ENCODE measurements around the gene GALNT11. TPM values are rescaled to one million over a fixed set of nuclear protein-coding genes. Genes with fewer than 3 reads are reported as not detected.

The GALNT11 gene
- total RNA-seq, 1 donor from 2014 or later = 40.5 TPM

DNA sequence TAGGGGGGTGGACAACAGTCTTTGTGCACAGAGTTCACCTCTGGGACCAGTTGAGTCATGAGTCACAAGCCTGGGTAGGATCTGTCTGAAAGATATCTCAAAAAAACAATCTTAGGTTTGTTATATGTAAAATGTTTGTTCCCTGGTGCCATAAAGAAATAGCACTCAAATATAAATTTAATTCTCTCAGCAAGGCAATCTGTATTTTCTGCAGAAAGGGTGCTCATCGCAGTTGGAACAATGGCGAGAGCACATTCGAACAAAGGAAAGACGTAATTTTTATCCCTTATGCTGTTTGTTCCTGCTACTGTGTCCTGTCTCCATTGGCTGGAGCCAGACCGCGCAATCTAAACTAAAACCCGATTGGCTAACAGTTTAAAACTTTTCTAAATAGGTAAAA, 63.7 kb downstream of the GALNT11 start:
- intact Hi-C loops (cut with DNase I) = no loop called here
- ATAC-seq (no peak), DNase-seq (no peak)
- Histone ChIP-seq H3K27ac (no peak overlapping the region), H3K4me1 (no peaks in the 10 kb centered on the region), H3K9me3 (peaks cover 5% of the 10 kb centered on the region), H3K27me3 (no peaks in the 10 kb centered on the region), H3K4me3 (no peak overlapping the region), H3K36me3 (peaks cover under 1% of the 10 kb centered on the region)
- TF ChIP-seq, protein P1, sequence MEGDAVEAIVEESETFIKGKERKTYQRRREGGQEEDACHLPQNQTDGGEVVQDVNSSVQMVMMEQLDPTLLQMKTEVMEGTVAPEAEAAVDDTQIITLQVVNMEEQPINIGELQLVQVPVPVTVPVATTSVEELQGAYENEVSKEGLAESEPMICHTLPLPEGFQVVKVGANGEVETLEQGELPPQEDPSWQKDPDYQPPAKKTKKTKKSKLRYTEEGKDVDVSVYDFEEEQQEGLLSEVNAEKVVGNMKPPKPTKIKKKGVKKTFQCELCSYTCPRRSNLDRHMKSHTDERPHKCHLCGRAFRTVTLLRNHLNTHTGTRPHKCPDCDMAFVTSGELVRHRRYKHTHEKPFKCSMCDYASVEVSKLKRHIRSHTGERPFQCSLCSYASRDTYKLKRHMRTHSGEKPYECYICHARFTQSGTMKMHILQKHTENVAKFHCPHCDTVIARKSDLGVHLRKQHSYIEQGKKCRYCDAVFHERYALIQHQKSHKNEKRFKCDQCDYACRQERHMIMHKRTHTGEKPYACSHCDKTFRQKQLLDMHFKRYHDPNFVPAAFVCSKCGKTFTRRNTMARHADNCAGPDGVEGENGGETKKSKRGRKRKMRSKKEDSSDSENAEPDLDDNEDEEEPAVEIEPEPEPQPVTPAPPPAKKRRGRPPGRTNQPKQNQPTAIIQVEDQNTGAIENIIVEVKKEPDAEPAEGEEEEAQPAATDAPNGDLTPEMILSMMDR (IDR thresholded peaks at IDR 0.05) = no peak

DNA sequence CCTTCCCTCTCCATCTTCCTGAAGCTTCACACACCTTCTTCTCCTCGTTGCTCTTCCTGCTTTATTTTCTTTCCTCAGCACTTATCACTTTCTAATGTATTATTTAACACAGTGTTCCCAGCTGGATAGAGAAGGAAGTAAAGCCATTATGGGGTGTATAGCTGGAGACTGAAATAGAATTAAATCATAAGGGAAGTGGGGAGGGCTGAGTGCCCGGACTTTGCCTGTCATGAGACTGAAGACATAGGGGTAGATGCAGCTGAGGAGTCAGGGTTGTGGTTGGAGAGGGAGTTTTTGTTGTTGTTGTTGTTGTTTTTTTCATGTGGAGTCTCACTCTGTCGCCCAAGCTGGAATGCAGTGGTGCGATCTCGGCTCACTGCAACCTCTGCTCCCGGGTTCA, 65.3 kb downstream of the GALNT11 start:
- Histone ChIP-seq H3K36me3 (peaks cover 6% of the 10 kb centered on the region), H3K4me3 (no peak overlapping the region), H3K4me1 (no peaks in the 10 kb centered on the region), H3K27me3 (no peaks in the 10 kb centered on the region), H3K27ac (no peak overlapping the region), H3K9me3 (peaks cover 5% of the 10 kb centered on the region)
- ATAC-seq (no peak), DNase-seq (no peak)
- intact Hi-C loops (cut with DNase I) = no loop called here
- TF ChIP-seq, protein P1 (IDR thresholded peaks at IDR 0.05) = no peak

DNA sequence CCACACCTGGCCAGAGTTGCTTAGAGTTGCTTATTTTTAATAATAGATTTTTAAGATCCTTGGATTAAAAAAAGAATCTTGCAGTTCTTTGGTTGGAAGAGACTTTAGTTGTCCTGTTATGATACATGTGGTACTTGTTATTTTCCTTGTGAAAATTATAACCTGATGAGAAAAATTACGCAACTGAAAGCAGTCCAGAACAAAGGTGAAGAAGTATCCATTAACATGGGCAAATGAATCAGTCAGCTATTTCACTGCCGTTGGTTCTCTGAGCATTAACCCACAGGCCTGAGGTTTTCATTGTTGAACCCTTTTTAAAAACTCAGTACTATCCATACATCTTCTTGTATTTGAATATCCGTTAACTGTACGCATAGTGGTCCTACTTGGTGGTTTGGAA, 68.2 kb downstream of the GALNT11 start:
- Histone ChIP-seq H3K27me3 (no peaks in the 10 kb centered on the region), H3K36me3 (peaks cover 6% of the 10 kb centered on the region), H3K4me3 (no peak overlapping the region), H3K4me1 (no peaks in the 10 kb centered on the region), H3K9me3 (peaks cover 5% of the 10 kb centered on the region), H3K27ac (no peak overlapping the region)
- DNase-seq (no peak), ATAC-seq (no peak)
- TF ChIP-seq, protein P1 (IDR thresholded peaks at IDR 0.05) = no peak
- intact Hi-C loops (cut with DNase I) = no loop called here

DNA sequence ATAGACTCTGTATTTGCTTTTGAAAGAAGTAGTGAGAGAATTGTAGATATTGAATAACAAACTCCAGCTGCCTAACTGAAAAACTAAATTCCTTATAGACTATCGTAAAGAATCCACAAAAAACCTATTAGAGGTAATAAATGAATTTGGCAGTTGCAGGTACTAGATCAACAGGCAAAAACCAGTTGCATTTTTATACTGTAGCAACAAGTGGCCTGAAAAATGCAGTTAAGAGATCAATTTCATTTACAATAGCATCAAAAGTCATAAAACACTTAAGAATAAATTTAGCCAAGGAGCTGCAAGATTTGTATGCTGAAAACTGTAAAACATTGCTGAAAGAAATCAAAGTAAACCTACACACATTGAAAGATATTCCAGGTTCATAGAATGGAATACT, 70.3 kb downstream of the GALNT11 start:
- TF ChIP-seq, protein P1 (IDR thresholded peaks at IDR 0.05) = no peak
- no peak for DNase-seq
- H3K4me1 ChIP-seq = no peaks in the 10 kb centered on the region
- H3K4me3 ChIP-seq = no peak overlapping the region
- H3K27me3 ChIP-seq = no peaks in the 10 kb centered on the region
- H3K27ac ChIP-seq = no peak overlapping the region
- H3K9me3 ChIP-seq = no peaks in the 10 kb centered on the region
- intact Hi-C loops (cut with DNase I) = no loop called here
- ATAC-seq = no peak
- peaks cover 9% of the 10 kb centered on the region for H3K36me3 ChIP-seq

DNA sequence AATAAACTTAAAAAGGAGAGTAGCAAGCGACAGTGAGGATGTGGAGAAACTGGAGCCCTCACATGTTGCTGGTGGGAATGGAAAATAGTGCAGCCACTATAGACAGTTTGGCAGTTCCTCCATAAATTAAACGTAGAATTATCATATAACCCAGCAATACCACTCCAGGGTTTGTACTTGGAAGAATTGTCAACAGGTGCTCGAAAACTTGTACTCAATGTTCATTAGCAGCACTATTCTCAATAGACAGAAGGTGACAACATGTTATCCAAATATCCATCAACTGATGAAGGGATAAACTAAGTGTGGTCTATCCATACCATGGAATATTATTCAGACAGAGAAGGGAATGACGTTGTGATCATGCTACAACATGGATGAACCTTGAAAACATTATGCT, 71.9 kb downstream of the GALNT11 start:
- TF ChIP-seq, protein P1 (IDR thresholded peaks at IDR 0.05) = no peak
- H3K4me1 ChIP-seq = no peaks in the 10 kb centered on the region
- ATAC-seq (no peak), DNase-seq (no peak)
- H3K27ac ChIP-seq = no peak overlapping the region
- H3K9me3 ChIP-seq = no peaks in the 10 kb centered on the region
- no peaks in the 10 kb centered on the region for H3K27me3 ChIP-seq
- H3K4me3 ChIP-seq = no peak overlapping the region
- H3K36me3 ChIP-seq = peaks cover 15% of the 10 kb centered on the region
- intact Hi-C loops (cut with DNase I) = no loop called here

DNA sequence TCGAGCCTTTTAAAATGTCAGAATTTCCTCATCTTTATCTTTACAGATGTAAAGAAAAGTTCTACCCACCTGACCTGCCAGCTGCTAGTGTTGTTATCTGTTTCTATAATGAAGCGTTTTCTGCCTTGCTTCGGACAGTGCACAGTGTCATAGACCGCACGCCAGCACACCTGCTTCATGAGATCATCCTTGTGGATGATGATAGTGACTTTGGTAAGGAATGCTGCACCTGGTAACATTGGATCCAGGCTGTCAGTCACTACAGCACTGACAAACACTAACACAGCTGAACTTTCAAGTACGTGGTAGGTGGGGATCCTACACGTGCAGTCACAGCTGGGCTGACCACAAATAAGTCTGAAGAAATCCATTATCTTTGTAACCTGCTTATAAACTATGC, 77.6 kb downstream of the GALNT11 start:
- H3K9me3 ChIP-seq = no peaks in the 10 kb centered on the region
- no peaks in the 10 kb centered on the region for H3K27me3 ChIP-seq
- H3K27ac ChIP-seq = no peak overlapping the region
- H3K4me1 ChIP-seq = no peaks in the 10 kb centered on the region
- ATAC-seq (no peak), DNase-seq (no peak)
- H3K36me3 ChIP-seq = peaks cover 51% of the 10 kb centered on the region
- intact Hi-C loops (cut with DNase I) = no loop called here
- TF ChIP-seq, protein P1 (IDR thresholded peaks at IDR 0.05) = no peak
- H3K4me3 ChIP-seq = no peak overlapping the region

Measured in upper lobe of right lung (tissue), 1 donor.